Measurements from ENCODE around the gene SAMD3. TPM values are rescaled to one million over a fixed set of nuclear protein-coding genes. Genes with fewer than 3 reads are reported as not detected.
A peak's percentile ranks its signal among the peaks of the same experiment; 100 is the strongest.

SAMD3 gene
- total RNA-seq, 4 donors from 2014 or later, result 3.4 to 4.1 TPM; not detected in 2

DNA sequence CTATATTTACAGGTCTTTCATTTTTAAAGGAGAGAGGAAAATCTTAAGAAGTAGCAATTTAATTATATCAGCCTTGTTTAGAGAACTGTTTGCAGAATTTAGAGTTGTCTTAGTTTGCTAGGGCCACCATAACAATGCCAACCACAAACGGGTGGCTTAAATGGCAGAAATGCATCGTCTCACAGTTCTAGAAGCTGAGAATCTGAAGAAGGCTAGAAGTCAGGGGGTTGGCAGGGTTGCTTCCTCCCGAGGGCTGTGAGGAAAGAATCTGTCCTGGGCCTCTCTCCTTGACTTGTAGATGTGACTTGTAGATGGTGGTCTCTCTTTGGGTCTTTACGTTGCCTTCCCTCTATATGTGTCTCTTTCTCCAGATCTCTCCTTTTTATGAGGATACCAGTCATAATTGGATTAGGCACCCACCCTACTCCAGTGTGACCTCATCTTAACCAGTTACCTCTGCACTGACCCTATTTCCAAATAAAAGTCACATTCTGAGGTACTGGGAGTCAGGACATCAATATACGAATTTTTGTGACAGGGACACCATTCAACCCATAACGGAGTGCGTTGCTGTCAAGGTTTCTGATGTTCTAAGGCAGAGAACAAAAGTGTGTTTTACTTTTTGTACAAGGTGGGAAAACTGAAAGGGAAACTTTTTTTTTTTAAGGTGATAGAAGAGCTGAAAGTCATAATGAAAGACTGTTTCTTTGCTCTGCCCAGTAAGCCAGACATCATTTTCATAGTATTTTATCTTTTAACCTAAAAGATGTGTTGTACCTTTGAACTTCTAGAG is 84.4 kb downstream of the SAMD3 start:
- Histone ChIP-seq H3K4me3 (no peak overlapping the region), H3K27ac (no peak overlapping the region), H3K9me3 (no peaks in the 10 kb centered on the region), H3K36me3 (no peaks in the 10 kb centered on the region), H3K4me1 (no peaks in the 10 kb centered on the region), H3K27me3 (no peaks in the 10 kb centered on the region)
- no peak for TF ChIP-seq POLR2A (IDR thresholded peaks at IDR 0.05)
- no peak for TF ChIP-seq CTCF (IDR thresholded peaks at IDR 0.05)
- DNase-seq, result no peak

DNA sequence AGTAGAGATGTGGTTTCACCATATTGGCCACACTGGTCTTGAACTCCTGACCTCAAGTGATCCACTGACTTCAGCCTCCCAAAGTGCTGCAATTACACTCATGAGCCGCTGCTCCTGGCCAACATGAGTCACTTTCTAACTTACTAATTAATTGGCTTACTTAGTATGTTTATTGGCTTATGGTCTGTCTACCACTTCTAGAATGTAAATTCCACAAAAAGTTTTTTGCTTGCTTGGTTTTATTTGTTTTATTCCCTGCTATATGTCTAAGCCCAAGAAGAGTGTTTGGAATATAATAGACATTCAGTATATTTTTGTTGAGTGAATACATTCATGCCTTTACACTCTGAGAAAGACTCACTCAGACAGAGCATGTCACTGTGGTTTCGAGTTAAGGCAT is 86.0 kb downstream of the SAMD3 start:
- no peak for DNase-seq
- Histone ChIP-seq H3K4me1 (no peaks in the 10 kb centered on the region), H3K27ac (no peak overlapping the region), H3K27me3 (no peaks in the 10 kb centered on the region), H3K4me3 (no peak overlapping the region), H3K9me3 (no peaks in the 10 kb centered on the region), H3K36me3 (no peaks in the 10 kb centered on the region)
- no peak for TF ChIP-seq POLR2A (IDR thresholded peaks at IDR 0.05)
- TF ChIP-seq CTCF (IDR thresholded peaks at IDR 0.05), result no peak

DNA sequence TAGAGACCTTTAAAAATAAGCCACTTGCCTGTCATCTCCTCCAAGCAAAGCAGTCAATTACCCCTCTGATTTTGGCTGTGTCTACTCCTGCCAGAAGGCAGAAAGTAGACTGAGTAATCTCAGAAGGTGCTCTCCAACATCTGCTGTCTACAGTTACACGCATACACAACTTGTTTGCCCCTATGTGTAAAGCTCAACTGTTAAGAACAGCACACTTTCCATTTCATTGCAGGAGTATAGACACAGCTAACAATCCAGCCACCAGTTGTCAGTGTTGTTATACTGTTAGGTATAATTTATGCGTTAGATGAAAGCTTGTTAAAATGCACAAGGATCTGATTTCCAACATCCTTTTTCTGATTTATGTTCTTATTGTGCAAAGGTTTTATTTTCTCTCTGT is 88.2 kb downstream of the SAMD3 start:
- Histone ChIP-seq H3K36me3 (no peaks in the 10 kb centered on the region), H3K27me3 (no peaks in the 10 kb centered on the region), H3K9me3 (no peaks in the 10 kb centered on the region), H3K27ac (no peak overlapping the region), H3K4me1 (no peaks in the 10 kb centered on the region), H3K4me3 (no peak overlapping the region)
- TF ChIP-seq CTCF (IDR thresholded peaks at IDR 0.05) (no peak), POLR2A (IDR thresholded peaks at IDR 0.05) (no peak)
- no peak for DNase-seq

GRCh38 chr6:130132286-130132701 is 90.5 kb downstream of the SAMD3 start:
- TF ChIP-seq POLR2A (IDR thresholded peaks at IDR 0.05) (no peak), CTCF (IDR thresholded peaks at IDR 0.05) (no peak)
- DNase-seq, result peak in 1 of 3 donors; percentile 55
- peak overlapping the region in 1 of 4 donors; percentile 35 for H3K27ac ChIP-seq

DNA sequence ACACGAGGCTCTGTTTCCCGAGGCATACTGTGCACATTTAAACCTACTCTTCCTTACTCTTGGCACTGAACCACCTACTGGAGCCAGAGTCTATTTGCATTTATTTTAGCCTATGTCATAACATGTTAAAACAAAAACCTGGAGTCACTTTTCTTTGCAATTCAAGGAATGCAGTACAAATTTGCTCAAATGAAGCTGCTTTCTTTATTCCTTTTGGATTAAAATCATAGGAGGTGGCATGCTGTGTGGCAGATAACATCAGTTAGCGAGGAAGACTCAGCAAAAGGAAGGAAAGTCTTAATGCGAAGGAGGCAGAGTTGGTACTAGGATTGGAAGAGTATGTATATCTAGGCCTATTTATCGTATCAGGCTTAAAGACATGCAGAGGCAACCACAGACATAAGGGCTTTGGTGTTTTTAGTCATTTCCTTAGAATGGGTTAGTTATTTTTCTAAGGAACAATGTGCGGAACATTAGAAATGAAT is 92.9 kb downstream of the SAMD3 start:
- H3K27ac ChIP-seq, result no peak overlapping the region
- H3K9me3 ChIP-seq, result no peaks in the 10 kb centered on the region
- no peak overlapping the region for H3K4me3 ChIP-seq
- TF ChIP-seq POLR2A (IDR thresholded peaks at IDR 0.05), result no peak
- TF ChIP-seq CTCF (IDR thresholded peaks at IDR 0.05), result no peak
- no peaks in the 10 kb centered on the region for H3K27me3 ChIP-seq
- no peak for DNase-seq
- H3K36me3 ChIP-seq, result no peaks in the 10 kb centered on the region
- no peaks in the 10 kb centered on the region for H3K4me1 ChIP-seq

More at GRCh38 chr6:130132286-130132701, 90.5 kb downstream of the SAMD3 start:
- H3K4me1 ChIP-seq, result no peaks in the 10 kb centered on the region
- no peaks in the 10 kb centered on the region for H3K9me3 ChIP-seq
- H3K27me3 ChIP-seq, result no peaks in the 10 kb centered on the region
- H3K4me3 ChIP-seq, result no peak overlapping the region
- no peaks in the 10 kb centered on the region for H3K36me3 ChIP-seq
